Activated CD8-positive, alpha-beta memory T cell treated with anti-CD3 and anti-CD28 coated beads, Interleukin-2, amount 50 U/mL, for 24 hours (primary cell): Measurements from ENCODE around the gene DDX46.
"Not testable (repeated sequence)": the region's sequence is repeated elsewhere in the genome, so short reads cannot be mapped to it uniquely, and the experiment has no call there.

ENCODE experiments used
- DNase-seq: peaks from one replicate; pipeline ENCODE4 v3.0.0-alpha.2; 2020; ENCODE audit errors: extremely low read depth

The DDX46 gene, protein sequence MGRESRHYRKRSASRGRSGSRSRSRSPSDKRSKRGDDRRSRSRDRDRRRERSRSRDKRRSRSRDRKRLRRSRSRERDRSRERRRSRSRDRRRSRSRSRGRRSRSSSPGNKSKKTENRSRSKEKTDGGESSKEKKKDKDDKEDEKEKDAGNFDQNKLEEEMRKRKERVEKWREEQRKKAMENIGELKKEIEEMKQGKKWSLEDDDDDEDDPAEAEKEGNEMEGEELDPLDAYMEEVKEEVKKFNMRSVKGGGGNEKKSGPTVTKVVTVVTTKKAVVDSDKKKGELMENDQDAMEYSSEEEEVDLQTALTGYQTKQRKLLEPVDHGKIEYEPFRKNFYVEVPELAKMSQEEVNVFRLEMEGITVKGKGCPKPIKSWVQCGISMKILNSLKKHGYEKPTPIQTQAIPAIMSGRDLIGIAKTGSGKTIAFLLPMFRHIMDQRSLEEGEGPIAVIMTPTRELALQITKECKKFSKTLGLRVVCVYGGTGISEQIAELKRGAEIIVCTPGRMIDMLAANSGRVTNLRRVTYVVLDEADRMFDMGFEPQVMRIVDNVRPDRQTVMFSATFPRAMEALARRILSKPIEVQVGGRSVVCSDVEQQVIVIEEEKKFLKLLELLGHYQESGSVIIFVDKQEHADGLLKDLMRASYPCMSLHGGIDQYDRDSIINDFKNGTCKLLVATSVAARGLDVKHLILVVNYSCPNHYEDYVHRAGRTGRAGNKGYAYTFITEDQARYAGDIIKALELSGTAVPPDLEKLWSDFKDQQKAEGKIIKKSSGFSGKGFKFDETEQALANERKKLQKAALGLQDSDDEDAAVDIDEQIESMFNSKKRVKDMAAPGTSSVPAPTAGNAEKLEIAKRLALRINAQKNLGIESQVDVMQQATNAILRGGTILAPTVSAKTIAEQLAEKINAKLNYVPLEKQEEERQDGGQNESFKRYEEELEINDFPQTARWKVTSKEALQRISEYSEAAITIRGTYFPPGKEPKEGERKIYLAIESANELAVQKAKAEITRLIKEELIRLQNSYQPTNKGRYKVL

DNA sequence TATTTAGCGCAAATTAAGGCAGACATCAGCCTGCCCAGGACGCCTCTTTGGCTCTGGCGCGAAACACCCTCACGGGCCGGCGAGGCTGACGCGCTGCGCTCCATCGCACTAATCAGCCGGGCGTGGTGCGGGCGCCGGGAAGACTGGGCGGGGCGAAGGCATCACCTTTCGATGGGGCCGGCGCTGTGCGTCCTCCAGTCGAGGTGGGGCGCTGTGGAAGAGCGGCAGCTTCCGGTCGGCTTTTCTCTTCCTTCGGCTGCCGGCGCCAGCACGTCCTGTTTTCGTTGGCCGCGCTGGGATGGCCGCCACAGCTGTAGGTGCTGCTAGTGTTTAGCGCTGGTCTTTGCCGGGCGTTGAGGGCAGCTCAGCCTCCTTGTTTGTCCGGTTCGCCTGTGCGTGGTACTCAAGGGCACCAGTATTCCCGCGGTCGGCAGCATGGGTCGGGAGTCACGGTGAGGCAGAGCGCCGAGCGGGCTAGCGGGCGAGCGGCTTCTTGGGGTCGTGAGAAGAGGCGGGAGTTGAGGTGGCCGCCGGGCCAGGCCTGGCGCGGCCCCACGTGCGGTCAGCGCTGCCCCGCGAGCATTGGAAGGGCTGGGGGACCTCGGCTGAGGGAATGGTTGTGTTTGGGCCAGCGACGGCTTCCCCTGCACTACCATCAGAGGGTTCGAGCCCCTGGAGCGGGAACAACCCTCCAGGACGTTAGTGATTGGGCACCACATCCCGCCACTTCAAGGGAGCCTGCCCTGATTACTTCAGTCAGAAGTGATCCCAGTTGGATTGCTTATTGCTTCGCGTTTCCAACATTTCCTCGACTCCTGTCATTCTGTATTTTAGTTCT lies at the start of gene DDX46:
TSS of gene DDX46 (plus strand) at position 276 of the 838 bp plus-strand sequence. CDS start at position 436, 160 bp downstream.
- peak; percentile 84 for DNase-seq

DNA sequence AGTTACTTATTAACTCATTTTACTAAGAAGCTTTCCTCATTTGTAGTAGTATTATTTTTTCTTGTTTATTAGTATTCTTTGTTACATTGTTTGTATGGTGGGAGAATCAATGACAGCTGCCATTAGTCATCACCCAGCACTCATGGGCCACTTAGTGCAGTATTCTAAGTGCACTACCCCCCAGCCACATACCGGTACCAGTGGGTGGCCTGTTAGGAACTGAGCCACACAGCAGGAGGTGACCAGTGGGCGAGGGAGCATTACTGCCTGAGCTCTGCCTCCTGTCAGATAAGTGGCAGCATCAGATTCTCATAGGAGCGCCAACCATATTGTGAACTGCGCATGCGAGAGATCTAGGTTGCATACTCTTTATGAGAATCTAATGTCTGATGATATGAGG lies 44.5 kb upstream of the DDX46 start:
- DNase-seq = no peak

DNA sequence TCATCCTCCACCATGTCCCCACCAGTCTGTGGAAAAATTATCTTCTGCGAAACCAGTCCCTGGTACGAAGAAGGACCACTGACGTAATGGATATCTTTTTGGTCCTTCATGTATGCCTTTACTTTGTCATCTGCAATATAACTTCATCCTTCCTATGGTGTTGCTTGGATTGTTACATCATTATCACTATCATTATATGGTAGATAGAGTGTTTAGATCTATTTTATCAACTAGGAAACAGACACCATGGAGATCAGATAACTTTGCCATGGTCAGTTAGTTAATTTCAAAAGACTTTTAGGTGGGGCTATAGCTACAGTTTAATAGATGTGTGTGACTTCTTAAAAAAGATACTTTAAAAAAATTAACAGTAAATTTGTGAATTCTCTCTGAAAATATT lies 44.0 kb upstream of the DDX46 start:
- no peak for DNase-seq

DNA sequence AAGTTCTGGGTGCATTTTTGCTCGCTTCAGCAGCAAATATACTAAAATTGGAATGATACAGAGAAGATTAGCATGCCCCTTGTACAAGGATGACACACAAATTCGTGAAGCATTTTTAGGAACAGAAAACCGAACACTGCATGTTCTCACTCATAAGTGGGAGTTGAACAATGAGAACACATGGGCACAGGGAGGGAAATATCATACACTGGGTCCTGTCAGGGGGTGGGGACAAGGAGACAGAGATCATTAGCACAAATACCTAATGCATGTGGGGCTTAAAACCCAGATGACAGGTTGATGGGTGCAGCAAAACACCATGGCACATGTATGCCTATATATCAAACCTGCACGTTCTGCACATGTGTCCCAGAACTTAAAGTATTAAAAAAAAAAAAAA lies 43.1 kb upstream of the DDX46 start:
- not testable (repeated sequence) for DNase-seq

DNA sequence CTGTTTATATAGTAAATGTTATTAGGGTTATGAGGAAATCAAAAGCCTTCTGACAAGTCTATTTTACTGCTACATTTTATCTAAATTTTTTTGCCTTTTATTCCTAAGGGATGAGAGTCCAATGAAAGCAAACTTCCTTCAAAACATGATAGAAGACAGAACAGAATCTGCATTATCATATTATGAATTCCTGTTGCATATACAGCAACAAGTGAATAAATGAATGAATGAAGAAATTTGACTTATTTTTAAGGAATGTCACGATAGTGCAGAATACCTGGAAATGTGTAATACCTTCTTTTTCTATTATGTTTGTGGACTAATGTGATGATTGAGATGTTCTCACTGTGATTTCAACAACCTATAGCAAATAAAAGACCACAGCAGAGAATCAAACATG lies 33.7 kb upstream of the DDX46 start:
- no peak for DNase-seq

DNA sequence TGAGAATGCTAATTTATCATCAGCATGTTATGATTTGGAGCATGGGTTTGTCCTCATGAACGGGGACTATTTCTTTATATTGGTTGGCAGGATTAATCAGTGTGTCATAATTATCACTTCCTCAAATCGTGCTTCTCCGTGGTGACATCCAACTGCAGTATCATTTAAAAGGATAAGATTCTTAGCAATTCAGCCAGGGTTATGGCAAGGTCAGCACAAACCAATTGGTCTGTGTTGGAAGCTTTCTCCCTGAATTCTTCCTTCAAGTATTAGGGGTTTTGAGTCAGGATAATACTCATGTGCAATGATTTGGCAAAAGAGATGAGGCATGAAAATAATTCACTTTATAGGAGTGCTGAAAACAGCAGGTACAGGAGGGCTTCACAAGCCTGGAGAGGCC lies 25.8 kb upstream of the DDX46 start:
- no peak for DNase-seq

DNA sequence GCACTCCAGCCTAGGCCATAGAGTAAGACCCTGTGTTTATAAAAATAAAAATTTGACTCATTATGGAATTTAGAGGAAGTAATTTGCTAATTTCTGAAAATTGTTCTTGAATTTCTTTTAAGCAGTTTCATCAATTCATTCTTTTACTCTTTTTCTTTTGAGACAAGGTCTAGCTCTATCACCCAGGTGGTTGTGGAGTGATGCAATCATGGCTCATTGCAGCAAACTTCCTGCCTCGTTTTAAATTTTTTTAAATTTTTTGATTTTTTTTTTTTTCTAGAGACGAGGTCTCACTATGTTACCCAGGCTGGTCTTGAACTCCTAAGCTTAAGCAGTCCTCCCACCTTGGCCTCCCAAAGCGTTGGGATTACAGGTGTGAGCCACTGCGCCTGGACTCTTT lies 23.3 kb upstream of the DDX46 start:
- no peak for DNase-seq

DNA sequence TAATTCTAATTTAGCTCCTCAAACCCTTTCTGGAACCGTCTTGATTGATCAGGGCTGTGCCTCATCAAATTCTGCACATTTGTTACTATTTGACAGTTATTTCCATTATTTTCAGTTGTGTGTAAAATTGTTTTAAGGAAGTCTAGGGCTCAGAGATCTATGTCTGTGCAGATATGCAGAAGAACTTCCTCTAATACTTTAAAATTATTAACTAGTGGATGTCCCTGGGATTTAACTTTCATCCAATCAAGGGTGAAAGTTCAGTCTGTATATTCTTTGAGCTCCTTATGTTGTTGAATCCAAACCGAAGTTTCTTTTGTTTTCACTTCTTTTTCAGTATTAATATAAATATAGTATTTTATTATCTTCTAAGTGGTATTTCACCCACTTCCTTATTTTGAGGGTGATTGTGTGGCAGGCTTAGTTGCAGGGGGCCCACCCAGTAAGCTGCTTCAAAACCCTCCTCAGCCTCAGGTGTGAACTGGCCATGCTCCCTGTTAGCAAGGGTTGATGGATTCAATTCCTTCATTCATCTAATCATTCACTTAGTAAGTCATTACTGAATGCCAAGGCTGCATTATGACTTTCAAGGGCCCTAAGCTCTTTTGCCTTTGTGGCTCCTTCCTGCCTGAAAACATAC lies 22.3 kb upstream of the DDX46 start:
- DNase-seq = no peak

DNA sequence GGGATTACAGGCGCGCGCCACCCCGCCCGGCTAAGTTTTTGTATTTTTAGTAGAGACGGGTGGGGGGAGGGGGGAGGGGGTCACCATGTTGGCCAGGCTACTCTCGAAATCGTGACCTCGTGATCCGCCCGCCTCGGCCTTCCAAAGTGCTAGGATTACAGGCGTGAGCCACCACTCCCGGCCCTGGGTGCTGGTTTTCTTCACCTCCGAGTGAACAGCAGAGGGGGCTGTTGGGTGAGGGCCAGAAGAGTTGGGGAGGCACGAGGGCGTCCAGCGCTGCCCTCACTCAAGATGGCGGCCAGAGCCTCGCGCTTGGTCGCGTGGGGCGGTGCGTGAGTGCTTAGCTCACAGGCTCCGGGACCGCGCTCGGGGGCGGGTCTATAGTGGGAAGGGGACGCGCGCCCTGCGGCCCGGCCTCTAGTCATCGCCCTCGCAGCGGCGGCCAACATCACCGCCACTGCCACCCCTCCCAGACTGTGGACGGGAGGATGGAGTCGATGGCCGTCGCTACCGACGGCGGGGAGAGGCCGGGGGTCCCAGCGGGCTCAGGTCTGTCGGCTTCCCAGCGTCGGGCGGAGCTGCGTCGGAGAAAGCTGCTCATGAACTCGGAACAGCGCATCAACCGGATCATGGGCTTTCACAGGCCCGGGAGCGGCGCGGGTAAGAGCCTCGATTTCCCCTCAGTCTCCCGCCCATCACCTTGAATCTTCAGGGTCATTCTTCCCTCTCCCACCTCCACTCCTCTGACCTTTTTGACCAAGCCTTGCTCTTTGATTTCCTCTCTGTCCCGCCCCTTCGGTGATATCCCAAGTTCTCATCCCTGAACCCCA lies 20.2 kb upstream of the DDX46 start, which contains the start of gene CAMLG:
TSS of gene CAMLG (plus strand) at position 416 of the 830 bp plus-strand sequence. CDS start at position 489, 73 bp downstream.
- peak; percentile 92 for DNase-seq

DNA sequence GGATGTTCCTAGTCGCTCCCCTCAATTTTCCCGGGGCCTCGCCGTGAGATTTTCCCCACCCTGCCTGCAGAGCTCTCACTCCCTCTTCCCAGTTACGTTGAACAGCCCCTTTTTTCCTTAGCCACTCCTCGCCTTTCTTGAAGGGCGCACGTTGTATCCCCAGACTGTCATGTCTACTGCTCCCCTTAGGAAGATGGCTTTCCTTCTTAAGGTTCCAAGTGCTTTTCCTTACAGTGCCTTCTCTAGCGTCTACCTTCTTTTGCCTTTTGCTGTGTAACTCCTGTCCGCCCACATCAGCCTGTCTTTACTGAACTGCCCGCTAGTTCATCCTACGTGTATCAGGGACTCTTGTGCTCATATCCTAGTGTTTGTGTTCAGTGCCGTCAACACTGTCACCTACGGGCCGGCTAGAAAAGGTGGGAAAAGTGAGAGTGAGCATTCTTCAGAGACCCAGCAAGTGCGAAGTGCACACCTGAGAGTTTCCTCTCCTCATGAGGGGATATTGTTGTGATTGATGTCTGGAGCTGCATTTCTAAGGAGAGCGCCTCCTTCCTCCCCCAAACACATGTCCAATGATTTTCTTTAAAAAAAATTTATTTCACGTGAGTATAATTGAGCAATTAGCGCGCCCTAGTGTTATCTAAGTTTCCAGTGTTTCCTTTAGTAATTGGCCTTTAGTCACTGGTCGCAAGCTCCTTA lies 19.5 kb upstream of the DDX46 start:
- no peak for DNase-seq

DNA sequence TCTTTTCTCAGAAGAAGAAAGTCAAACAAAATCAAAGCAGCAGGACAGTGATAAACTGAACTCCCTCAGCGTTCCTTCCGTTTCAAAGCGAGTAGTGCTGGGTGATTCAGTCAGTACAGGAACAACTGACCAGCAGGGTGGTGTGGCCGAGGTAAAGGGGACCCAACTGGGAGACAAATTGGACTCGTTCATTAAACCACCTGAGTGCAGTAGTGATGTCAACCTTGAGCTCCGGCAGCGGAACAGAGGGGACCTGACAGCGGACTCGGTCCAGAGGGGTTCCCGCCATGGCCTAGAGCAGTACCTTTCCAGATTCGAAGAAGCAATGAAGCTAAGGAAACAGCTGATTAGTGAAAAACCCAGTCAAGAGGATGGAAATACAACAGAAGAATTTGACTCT lies 17.5 kb upstream of the DDX46 start:
- DNase-seq = no peak

DNA sequence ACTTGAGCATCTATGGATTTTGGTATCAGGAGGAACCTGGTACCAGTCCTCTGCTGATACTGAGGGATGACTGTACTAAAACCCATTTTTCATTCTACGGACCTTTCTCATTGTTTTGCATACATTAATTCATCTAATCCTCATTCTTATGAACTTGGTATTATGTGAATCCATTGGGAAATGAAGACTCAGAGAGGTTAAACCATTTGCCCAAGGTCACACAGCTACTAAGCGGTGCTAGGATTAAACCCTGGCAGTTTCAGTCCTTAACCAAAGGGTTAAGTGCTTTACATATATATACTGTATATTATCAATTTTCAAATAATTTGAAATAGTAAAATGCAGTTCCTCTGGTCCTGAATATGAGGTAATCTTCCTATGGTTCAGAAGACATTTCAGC lies 16.4 kb upstream of the DDX46 start:
- no peak for DNase-seq

DNA sequence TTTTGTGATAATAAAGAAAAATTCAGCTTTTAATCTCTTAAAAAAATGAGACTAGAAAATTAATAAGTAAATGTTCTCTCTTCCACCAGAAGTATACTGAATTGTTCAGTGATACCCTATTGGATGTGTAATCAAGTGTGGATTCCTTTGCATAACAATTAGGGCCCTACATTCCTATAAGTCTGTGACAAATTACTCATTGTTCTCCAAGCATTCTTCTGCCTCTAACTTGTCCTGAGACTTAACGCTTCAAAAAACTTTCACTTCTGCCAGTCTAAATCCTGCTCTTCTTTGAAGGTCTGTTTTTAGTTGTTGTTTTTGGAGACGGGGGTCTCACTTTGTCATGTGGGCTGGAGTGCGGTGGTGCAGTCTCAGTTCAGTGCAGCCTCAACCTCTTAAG lies 9.2 kb upstream of the DDX46 start:
- DNase-seq = no peak

DNA sequence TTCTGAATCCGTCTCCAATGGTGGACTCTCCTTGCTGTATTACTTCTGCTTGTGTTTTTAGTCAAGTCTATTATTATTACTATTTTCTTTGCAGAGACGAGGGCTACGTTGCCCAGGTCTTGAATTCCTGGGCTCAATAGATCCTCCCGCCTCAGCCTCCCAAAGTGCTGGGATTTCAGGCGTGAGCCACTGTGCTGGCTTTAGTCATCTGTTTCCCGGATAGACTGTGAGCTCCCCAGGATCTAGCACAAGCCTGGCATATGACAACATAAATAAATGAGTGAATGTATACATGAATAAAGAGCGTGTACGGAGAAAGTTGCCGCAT lies 439 bp upstream of the DDX46 start:
- no peak for DNase-seq

DNA sequence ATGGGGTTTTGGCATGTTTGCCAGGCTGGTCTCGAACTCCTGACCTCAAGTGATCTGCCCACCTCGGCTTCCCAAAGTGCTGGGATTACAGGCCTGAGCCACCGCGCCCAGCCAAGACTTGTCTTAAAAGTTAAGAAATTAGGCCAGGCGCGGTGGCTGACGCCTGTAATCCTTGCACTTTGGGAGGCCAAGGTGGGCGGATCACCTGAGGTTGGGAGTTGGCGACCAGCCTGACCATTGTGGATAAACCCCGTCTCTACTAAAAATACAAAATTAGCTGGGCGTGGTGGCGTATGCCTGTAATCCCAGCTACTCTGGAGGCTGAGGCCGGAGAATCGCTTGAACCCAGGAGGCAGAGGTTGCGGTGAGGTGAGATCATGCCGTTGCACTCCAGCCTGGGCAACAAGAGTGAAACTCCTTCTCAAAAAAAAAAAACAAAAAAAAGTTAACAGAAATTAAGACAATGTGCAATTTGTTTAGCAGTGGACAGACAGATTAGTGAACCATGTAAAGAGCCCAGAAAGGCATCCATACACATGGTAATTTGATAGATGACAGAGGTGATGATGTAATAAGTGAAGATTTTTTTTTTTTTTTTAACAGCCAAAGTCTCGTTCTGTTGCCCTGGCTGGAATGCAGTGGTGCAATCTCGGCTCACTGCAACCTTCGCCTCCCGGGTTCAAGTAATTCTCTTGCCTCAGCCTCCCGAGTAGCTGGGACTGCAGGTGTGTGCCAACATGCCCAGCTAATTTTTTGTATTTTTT lies 9.1 kb downstream of the DDX46 start:
- not testable (repeated sequence) for DNase-seq

DNA sequence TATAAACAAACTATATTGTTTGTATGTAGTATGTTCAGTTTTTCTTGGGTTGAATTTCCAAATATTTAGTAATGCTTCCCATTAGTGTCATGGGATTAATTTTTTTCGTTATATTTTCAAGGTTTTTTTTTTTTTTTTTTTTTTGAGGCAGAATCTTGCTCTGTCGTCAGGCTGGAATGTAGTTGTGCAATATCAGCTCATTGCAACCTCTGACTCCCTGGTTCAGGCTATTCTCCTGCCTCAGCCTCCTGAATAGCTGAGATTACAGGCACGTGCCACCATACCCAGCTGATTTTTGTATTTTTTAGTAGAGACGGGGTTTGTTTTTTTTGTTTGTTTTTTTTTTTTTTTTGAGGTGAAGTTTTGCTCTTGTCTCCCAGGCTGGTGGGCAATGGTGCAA lies 10.6 kb downstream of the DDX46 start:
- DNase-seq = no peak

DNA sequence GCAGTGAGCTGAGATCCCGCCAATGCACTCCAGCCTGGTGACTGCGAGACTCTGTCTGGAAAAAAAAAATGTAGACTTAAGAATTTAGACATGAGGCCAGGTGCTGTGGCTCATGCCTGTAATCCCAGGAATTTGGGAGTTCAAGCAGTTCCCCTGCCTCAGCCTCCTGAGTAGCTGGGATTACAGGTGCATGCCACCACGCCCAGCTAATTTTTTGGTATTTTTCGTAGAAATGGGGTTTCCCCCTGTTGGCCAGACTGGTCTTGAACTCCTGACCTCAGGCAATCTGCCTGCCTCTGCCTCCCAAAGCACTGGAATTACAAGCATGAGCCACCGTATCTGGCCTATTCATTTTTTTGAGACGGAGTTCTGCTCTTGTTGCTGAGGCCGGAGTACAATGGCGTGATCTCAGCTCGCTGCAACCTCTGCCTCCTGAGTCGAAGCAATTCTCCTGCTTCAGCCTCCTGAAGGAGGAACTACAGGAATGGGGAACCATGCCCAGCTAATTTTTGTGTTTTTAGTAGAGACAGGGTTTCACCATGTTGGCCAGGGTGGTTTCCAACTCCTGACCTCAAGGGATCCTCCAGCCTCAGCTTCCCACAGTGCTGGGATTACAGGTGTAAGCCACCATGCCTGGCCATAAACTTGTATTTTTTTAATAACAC lies 14.0 kb downstream of the DDX46 start:
- DNase-seq = no peak

DNA sequence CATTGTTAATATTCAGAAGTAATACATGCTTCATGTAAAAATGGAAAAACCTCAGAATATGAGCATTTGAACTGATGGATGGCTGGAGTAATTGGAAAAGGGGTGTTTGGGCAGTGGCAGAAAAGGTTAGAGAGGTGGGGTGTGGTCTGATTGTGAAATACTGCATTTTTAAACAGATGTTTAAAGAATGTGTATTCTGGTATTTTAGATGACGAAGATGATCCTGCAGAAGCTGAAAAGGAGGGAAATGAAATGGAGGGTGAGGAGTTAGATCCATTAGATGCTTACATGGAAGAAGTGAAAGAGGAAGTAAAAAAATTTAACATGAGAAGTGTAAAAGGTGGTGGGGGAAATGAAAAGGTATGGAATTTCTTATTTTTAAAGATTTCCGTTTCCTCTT lies 18.8 kb downstream of the DDX46 start:
- no peak for DNase-seq
